ENCODE data around the gene WDR45B. TPM values are rescaled to one million over a fixed set of nuclear protein-coding genes. Genes with fewer than 3 reads are reported as not detected.
"Not testable (repeated sequence)": the region's sequence is repeated elsewhere in the genome, so short reads cannot be mapped to it uniquely, and the experiment has no call there.

Gene WDR45B
- total RNA-seq, 1 donor from 2014 or later: 63.8 TPM

DNA sequence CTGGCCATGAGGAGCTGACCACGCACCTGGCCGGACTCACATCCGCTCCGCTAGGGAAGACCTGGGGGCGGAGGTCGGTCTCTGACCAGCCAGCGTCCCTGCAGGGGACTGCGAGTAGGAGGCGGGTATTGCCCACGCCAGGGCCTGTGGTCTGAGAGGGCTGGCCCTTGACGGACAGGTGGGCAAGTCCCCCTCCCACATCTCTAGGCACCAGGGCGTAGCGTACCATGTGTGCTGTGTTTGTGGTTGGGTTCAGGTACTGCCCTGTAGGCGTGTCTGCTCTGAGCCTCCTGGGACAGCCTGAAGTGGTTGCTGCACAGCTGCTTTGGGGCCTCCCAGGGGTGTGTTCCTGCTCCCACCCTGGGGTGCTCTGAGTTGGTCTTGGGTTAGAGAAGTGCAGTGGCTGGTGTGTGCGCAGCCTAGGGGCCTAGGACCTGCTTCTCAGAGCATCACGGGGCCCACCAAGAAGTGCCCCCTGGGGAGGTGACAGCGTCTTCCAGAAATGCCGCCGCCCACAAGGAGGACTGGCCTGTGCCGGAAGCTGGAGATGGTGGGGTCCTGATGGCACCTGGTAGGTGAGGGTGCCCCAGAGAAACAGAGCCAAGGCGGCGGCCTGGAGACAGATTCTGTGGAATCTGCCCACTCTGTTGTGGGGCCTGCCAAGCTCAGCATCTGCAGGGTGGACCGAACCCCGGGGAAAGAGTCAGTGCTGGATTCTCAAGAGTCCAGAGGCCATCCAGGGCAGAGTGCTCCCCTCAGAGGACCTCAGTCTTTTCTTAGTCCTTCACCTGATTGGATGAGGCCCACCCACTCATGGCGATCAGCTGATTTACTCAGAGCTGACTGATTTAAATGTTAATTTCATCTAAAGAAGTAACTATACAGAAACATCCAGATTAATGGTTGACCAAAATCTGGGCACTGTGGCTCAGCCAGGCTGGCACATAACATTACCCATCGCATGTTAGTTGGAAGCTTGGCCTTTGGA, 48.3 kb downstream of the WDR45B start:
- ATAC-seq: no peak

DNA sequence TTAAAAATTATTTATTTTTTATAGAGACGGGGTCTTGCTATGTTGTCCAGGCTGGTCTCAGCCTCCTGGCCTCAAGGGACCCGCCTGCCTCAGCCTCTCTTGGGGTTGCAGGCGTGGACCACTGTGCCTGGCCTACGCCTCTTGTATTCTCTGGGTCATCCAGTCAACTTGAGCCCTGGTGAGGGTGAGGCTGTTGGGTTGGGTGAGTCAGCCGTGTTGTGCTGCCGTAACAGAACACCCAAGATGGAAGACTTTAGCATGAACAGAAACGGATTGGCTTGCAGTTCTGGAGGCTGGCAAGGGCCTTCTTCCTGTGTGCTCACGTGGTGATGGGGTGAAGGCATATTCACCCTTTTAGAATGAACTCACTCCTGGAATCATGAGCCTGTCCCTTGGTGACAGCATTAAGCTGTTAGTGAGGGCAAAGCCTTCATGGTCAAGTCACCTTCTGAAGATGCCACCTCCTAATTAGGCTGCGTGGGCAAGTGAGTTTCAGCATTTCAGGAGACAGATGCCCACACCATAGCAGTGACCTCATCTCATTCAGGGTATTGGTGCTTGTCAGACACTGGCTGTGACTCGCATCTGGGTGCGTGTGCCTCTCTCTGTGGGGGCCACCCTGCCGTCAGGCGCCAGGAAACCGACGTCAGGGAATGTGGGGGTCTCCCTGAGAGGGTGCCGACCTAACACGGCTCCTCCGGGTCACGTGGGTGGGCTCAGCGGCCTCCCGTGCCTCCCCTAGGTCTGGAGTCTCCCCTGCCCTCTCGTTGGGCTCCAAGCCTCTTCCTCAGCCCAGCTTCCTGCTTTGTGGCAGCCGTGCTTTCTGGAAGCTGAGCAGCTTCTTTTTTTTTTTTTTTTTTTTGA, 49.8 kb downstream of the WDR45B start:
- peak; percentile 44 for ATAC-seq

DNA sequence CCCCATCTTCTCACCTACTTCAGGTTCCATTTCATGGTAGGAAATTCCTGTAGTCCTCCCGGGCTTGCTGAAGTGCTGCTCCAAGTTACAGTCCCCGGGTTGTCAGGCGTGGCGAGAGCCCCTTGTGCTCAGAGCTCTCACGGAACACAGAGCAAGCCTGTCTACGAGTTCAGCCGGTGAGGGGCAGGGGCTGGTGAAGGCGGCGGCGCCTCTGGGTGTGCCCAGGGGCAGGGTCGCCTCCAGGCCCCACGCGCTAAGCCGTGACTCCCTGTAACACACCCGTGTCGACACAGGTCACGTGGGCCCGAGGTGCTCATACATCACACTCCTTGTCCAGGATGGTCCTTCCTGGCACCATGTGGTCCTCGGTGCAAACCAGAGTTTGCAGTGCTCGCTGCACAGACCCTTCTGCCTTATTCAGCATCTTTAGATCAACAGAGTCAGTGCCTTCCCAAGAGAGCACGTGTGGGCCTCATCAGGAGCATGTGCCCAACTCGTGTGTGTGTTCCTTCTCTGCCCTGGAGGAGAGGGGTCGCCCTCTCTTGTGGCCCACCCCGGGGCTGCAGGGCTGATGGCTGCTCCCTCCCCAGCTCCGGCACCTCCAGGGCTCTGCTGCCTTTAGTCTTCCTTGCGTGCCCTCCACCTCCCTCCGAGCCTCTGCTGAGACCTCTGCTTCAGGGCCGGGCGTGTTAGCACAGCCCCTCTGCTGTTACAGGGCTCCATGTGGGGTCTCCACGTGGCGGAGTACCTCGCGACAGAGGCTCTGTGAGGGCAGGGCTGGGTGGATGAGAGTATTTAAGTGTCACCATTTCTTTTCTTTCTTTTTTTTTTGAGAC, 51.2 kb downstream of the WDR45B start:
- no peak for ATAC-seq

DNA sequence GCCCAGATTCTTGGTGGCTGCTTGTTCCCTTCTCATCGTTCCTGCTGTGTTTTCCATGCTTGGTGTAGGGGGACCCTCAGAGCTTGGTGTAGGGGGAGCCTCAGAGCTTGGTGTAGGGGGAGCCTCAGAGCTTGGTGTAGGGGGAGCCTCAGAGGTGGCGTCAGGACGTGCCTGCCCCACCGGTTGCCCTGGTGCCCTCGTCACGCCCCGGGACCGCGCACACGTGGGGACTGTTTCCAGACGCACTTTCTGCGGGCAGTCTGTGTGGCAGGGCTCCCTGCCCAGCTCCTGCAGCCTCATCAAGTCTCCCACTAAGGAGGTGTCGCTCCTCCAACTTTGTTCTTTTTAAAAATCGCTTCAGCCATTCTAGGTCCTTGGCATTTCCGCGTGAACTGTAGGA, 51.9 kb downstream of the WDR45B start:
- ATAC-seq: no peak

DNA sequence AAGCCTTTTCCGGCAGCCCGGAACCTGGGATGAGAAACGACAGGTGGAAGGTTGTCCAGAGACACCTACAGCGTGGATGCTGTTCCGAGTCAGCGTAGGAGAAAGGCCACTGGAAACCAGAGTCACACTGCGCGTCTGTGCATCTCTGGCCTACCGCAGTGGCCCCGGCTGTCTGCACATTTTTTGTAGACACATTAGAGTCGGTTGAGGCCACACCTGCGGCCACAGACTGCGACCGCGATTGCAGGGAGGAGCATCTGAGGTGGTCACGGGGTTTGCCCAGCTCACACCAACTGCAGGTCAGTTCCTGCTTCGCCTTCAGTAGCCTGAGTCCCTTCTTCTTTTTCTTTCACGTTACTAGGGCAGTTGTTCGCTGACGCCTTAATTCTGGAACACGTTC, 52.4 kb downstream of the WDR45B start:
- ATAC-seq: no peak

DNA sequence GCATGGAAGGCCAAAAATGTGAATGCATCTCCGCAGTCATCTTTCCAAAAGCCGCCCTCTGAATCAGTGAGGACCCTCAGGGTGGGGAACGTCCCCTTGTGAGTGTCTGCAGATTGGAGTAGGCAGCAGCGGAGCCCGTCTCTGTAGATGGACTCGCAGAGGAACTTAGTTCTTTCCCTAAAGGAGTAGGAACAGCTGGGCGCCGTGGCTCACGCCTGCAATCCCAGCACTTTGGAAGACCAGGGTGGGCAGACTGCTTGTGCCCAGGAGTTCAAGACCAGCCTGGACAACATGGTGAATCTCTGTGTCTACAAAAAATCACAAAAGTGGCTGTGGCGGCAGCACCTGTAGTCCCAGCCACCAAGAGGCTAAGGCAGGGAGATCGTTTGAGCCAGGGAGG, 53.7 kb downstream of the WDR45B start:
- ATAC-seq: no peak

DNA sequence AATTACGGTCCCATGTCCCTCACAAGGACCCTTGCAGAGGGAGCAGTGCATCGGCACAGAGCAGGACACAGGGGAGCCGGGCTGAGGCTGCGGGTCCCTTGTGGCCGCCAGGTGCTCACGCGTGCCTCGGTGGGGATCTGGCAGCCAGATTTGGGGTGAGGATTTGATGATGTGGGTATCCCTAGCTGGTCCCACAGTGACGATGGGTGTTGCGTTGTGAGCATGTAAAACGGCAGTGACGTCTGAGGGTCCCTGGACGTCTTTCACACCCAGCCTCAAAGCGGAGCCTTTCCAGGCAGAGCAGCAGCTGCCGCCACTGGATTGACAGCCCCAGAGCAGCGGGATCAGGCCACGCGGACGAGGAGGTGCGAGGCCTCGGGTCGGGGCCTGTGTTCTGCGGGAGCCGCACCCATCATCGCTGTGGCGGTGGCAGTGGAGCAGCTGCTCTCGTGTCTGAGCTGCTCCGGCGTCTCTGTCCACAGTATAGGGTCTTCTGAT, 54.6 kb downstream of the WDR45B start:
- ATAC-seq: no peak

DNA sequence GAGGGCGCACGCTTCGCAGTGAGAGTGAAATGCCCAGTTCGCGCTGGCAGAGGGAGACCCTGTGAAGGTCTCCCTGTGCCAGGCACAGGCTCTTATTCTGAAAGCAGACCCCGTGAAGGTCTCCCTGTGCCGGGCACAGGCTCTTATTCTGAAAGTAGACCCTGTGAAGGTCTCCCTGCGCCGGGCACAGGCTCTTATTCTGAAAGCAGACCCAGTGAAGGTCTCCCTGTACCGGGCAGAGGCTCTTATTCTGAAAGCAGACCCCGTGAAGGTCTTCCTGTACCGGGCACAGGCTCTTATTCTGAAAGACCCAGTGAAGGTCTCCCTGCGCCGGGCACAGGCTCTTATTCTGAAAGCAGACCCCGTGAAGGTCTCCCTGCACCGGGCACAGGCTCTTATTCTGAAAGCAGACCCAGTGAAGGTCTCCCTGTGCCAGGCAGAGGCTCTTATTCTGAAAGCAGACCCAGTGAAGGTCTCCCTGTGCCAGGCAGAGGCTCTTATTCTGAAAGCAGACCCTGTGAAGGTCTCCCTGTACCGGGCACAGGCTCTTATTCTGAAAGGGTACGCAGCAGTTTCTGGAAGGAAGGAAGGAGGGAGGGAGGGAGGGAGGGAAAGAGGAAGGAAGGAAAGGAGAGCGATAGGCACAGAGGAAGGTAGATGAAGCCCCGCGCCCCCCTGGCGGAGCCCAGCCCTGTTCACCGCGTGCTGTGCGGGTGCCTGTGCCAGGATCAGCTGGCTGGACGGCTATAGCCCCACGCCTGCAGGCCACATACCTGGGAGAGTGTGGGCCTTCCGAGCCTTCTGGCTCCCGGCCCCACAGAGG, 55.3 kb downstream of the WDR45B start:
- peak; percentile 29 for ATAC-seq

DNA sequence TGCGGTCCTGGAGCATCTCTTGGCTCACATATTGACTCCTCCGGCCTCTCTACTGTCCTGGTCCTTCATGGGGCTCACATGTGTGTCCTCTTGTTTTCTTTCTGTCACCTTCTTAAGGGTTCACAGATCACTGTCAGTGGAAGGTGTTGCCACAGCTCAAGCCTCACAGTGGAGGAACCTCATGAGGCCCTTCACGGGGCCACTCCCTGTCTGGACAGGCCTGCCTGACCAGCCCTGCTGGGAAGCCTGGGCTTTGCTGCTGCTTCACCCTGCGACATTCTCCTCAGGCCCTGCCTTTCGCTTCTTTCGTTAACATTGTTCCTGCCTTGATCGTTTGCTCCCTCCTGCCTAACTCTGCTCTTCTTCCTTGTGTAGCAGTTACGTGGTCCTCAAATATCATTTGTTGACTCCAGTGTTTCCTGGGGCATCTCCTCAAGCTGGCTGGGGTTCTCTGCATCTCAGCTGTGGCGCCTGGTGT, 55.9 kb downstream of the WDR45B start:
- peak; percentile 82 for ATAC-seq

DNA sequence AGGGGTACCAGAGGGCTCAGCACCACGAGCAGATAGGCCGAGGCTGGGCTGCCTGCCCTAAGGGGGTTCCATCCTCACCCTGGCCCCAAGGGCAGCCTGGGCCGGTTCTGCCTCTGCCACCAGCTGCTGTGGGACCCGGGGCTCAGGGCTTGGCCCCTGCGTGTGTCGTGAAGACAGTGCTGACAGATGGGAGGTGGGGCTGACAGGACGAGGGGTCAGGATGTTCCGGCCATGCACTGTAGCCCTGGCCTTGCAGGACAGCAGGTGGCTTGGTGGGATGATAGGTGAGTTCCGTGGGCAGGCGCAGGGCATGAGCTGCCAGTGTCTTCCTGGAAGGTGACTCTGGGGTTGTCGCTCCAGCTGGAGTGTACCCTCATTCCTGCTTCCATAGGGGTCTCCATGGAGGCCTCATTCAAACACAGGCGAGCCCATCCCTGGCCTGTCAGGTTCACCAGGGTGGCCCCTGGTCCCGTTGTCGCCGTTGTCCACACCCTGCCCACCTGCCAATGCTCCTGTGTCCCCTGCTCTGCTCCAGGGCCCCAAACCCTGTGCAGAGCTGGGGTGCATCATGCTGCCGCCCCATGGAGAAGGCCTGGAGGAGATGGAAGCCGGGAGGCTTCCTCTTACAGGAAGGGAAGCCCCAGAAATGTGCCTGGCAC, 57.2 kb downstream of the WDR45B start:
- ATAC-seq: no peak

DNA sequence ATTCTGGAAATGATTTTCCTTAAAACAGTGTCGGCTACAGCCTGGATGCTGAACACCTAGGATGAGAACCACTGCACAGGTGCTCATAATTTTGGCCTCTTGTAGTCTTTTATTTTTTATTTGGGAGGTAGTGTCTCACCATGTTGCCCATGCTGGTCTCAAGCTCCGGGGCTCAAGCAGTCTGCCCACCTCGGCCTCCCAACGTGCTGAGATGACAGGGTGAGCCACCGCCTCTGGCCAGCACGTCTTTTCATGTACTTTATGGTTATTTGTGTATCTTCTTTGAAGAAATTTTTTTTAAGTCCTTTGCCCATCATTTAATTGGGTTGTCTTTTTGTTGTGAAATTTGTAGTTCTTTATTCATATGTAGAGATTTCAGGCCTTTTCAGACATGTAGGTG, 58.0 kb downstream of the WDR45B start:
- no peak for ATAC-seq

DNA sequence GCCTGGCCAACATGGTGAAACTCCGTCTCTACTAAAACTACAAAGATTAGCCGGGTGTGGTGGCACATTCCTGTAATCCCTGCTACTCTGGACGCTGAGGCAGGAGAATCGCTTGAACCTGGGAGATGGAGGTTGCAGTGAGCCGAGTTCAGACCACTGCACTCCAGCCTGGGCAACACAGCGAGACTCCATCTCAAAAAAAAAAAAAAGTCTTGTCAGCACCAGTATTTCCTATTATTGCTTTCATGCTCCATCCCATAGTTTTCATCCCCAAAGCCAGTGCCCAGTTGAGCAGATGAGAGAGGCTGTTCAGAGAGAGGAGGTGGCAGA, 58.4 kb downstream of the WDR45B start:
- no peak for ATAC-seq

DNA sequence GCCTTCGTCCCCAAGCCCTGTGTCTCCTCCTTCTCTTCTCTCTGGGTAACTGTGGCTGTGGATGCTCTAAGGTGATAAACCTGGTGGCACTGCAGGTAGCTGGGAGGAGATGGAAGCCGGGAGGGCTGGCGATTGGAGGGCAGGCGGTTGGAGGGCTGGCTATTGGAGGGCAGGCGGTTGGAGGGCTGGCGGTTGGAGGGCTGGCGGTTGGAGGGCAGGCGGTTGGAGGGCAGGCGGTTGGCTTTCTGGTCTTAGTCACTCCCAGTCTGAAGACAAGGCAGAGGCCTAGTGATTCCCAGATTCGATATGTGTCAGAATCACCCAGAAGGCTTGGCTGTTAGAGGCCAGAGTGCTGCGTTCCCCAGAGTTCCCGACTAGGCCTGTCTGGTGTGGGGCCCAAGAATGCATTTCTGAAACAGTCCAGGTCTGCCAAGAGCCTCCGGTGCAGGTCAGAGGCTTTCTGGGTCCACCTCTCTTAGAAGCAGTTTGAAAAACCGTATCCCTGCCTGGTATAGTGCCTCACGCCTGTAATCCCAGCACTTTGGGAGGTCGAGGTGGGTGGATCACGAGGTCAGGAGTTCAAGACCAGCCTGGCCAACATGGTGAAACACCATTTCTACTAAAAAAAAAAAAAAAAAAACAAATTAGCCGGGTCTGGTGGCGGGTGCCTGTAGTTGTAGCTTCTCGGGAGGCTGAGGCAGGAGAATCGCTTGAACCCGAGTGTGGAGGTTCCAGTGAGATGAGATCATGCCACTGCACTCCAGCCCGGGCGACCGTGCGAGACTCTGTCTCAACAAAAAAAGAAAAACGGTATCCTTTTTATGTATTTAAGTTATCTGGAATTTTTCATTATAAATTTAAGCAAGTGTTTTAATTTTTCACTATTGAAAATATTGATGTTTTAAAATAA, 59.7 kb downstream of the WDR45B start:
- ATAC-seq: no peak

DNA sequence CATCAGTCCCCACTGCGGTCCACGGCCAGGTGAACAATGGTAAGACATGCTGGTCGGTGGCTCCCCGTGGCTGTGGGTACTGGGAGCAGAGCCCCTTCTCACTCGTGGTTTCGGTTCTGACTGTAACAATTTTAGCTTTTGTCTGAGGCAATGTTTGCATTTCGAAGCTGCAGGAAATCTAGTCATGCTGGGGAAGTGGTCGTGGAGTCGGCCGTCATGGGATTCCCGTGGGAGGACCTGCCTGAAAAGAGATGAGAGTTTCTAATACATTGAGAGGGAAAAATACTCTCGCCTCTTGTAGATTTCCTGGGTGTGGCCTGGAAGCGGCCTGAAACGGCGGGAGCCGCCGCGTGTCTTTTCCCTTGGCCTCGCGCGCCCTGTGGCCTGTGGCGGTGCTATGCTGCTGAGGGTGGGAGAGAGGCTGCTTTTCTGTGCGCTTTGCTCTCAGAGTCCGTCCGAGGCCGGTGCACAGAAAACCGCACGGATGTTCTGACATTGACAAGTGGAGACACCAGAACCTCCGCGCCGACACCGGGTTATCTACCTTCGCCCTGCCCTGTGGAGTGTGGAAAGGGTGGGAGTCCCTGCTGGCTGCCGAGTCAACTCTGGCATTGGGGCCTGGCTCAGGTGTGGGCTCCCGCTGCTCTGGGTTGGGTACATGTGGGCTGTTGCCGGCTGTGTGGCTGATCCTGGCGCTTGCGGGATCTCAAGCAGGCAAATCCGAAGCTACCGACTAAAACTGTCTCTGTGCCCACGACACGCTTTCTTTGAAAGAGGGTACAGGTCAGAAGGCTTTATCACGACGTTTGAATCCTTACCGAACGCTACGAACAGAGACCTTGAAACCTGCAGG, 60.8 kb downstream of the WDR45B start:
- no peak for ATAC-seq

DNA sequence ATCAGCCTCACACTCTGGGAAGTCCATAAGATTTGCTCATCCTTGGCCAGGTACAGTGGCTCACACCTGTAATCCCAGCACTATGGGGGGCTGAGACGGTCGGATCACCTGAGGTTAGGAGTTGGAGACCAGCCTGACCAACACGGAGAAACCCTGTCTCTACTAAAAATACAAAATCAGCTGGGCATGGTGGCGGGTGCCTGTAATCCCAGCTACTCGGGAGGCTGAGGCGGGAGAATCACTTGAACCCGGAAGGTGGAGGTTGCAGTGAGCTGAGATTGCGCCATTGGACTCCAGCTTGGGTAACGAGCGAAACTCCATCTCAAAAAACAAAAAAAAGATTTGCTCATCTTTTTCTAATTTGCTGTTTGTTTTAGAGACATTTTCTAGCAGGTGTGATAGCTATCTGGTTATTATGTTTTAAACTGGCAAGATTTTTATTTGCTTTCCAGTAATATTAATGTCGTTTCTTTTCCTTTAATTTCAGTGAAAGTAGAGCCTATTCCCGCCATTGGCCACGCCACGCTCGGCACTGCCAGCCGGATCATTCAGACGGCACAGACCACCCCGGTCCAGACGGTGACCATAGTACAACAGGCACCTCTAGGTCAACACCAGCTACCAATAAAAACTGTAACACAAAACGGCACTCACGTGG, 61.5 kb downstream of the WDR45B start:
- no peak for ATAC-seq

DNA sequence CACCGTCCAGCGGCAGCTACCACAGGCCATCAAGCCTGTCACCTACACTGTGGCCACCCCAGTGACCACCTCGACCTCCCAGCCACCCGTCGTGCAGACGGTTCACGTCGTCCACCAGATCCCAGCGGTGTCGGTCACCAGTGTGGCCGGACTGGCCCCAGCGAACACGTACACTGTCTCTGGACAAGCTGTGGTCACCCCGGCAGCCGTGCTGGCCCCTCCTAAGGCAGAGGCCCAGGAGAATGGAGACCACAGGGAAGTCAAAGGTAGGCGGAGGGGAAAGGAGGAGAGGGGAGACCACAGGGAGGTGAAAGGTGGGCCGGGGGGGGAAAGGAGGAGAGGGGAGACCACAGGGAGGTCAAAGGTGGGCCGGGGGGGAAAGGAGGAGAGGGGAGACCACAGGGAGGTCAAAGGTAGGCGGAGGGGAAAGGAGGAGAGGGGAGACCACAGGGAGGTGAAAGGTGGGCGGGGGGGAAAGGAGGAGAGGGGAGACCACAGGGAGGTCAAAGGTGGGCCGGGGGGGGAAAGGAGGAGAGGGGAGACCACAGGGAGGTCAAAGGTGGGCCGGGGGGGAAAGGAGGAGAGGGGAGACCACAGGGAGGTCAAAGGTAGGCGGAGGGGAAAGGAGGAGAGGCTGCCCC, 62.2 kb downstream of the WDR45B start:
- not testable (repeated sequence) for ATAC-seq

DNA sequence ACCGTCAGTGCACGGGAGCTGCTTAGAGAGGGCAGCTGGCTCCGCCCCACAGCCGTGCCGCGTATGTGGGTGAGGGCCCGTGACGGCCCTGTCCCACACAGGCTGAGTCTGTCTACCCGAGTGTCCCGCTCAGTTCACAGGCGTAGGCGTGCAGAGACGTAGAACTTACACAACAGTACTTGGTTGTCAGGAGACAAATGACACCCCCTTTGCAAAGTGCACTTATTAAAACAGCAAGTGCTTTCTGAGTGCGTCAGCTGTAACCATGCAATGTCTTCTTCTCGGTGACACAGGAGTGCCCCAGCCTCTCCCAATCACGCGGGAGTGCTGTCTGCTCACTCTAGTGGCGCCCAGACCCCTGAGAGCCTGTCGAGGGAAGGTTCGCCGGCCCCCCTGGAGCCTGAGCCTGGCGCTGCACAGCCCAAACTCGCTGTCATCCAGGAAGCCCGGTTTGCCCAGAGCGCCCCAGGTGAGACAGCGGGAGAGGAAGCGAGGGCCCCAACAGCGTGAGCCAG, 64.5 kb downstream of the WDR45B start:
- ATAC-seq: peak; percentile 30
